ENCODE results near the gene SMIM5.

SMIM5 gene

GRCh38 chr17:75665981-75666380 is 32.7 kb downstream of the SMIM5 start:
- DNase-seq (ENCODE audit: low read depth in 1 of 2, low spot score in 1 of 2): no peak

- peak; percentile 97 to 98 for DNase-seq (ENCODE audit: low read depth in 1 of 2, low spot score in 1 of 2)
Observed at GRCh38 chr17:75666959-75667790, 33.9 kb downstream of the SMIM5 start, which contains the start of the genes RECQL5 and SAP30BP. Gene RECQL5 (minus strand): TSS chr17:75667154. CDS start chr17:75666557, 597 bp downstream. Gene SAP30BP (plus strand): TSS chr17:75667338. CDS start chr17:75667373, 35 bp downstream.

- no peak for DNase-seq (ENCODE audit: low read depth in 1 of 2, low spot score in 1 of 2)
Observed at GRCh38 chr17:75667825-75668224, 34.6 kb downstream of the SMIM5 start.

GRCh38 chr17:75668489-75668888 is 35.3 kb downstream of the SMIM5 start:
- no peak for DNase-seq (ENCODE audit: low read depth in 1 of 2, low spot score in 1 of 2)

GRCh38 chr17:75670868-75671267 is 37.6 kb downstream of the SMIM5 start:
- DNase-seq (ENCODE audit: low read depth in 1 of 2, low spot score in 1 of 2): no peak

- DNase-seq (ENCODE audit: low read depth in 1 of 2, low spot score in 1 of 2): no peak
Observed at GRCh38 chr17:75672011-75672410, 38.8 kb downstream of the SMIM5 start.

- DNase-seq (ENCODE audit: low read depth in 1 of 2, low spot score in 1 of 2): no peak
Observed at GRCh38 chr17:75673487-75673886, 40.3 kb downstream of the SMIM5 start.

GRCh38 chr17:75676461-75676860 is 43.2 kb downstream of the SMIM5 start:
- no peak for DNase-seq (ENCODE audit: low read depth in 1 of 2, low spot score in 1 of 2)

GRCh38 chr17:75679706-75680211 is 46.5 kb downstream of the SMIM5 start:
- no peak for DNase-seq (ENCODE audit: low read depth in 1 of 2, low spot score in 1 of 2)

GRCh38 chr17:75680431-75680830 is 47.2 kb downstream of the SMIM5 start:
- no peak for DNase-seq (ENCODE audit: low read depth in 1 of 2, low spot score in 1 of 2)

GRCh38 chr17:75681289-75681688 is 48.1 kb downstream of the SMIM5 start:
- DNase-seq (ENCODE audit: low read depth in 1 of 2, low spot score in 1 of 2): no peak

- DNase-seq (ENCODE audit: low read depth in 1 of 2, low spot score in 1 of 2): no peak
Observed at GRCh38 chr17:75683583-75683982, 50.3 kb downstream of the SMIM5 start.

GRCh38 chr17:75684249-75684648 is 51.0 kb downstream of the SMIM5 start:
- DNase-seq (ENCODE audit: low read depth in 1 of 2, low spot score in 1 of 2): no peak

GRCh38 chr17:75684924-75685323 is 51.7 kb downstream of the SMIM5 start:
- DNase-seq (ENCODE audit: low read depth in 1 of 2, low spot score in 1 of 2): no peak

- no peak for DNase-seq (ENCODE audit: low read depth in 1 of 2, low spot score in 1 of 2)
Observed at GRCh38 chr17:75685499-75685898, 52.3 kb downstream of the SMIM5 start.

GRCh38 chr17:75688209-75688825 is 55.1 kb downstream of the SMIM5 start:
- DNase-seq (ENCODE audit: low read depth in 1 of 2, low spot score in 1 of 2): no peak

- peak in 1 of 2 donors; percentile 13 for DNase-seq (ENCODE audit: low read depth in 1 of 2, low spot score in 1 of 2)
Observed at GRCh38 chr17:75689441-75689873, 56.2 kb downstream of the SMIM5 start.
